ENCODE data around the gene FER. TPM values are rescaled to one million over a fixed set of nuclear protein-coding genes. Genes with fewer than 3 reads are reported as not detected.

Gene FER
- total and polyA plus RNA-seq, 9 of the 15 experiments (the other 6 are each of a cell fraction or from before 2014, with no cell fraction given): 6.7 to 18.2 (median 8.9) TPM

DNA sequence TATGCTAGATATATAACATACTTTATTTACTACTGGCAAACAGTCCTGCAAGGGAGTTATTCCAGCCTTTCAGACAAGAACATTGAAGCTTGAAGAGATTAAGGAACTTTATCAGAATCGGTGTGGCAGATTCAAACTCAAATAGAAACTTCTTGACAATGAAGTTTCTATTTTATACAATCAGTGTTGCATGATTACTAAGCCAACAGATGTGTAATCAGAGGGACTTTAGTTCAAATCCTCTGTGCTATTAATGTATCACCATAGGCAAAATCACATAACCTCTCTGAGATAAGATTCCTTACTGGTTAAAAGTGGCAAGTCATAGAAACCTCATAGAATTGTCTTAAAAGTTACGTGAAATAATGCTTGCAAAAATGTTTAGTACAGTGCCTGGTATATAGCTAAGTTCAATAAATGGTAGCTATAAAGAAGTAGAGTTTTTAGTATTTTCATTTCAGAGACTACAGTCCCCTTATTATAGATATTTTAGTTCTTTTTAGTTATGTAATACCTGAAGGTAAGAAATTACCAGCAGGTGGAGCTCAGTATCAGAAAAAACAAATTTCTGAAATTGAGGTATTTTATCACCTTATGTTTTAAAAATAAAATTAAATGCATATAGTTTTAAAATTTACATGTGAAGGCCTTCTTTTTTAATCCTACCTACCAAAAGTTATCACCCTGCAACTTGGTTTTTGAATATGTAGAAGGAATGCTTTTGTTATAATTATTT, 172.1 kb downstream of the FER start:
- ATAC-seq (no peak), DNase-seq (ENCODE audit: extremely low read depth in 1 of 4, low spot score in 3 of 4) (no peak), FAIRE-seq (no peak)
- H3K9me3 ChIP-seq (replicated peaks; ENCODE audit: control insufficient read depth, insufficient read depth, low read depth, low read length): no peaks in the 10 kb centered on the region
- no peaks in the 10 kb centered on the region for H3K9me1 ChIP-seq (ENCODE audit: control insufficient read depth, insufficient read depth, low read length)
- H4K20me1 ChIP-seq (replicated peaks; ENCODE audit: control insufficient read depth, insufficient read depth, low read length): no peaks in the 10 kb centered on the region
- H3K9ac ChIP-seq (ENCODE audit: insufficient read depth in 1 of 2, low read depth in 2 of 2, low read length in 2 of 2): no peak overlapping the region
- H3K36me3 ChIP-seq (ENCODE audit: control insufficient read depth, insufficient read depth, low read length): no peaks in the 10 kb centered on the region
- no peaks in the 10 kb centered on the region for H3K79me2 ChIP-seq (ENCODE audit: control insufficient read depth, insufficient read depth, low read length)
- H3K4me2 ChIP-seq (ENCODE audit: insufficient read depth, low read length): no peak overlapping the region
- intact Hi-C loops (cut with micrococcal nuclease): loop anchor here (5.0 to 10.0 kb wide), 4 partner anchors 237 to 655 kb away; no protein-coding TSS in a partner anchor
- ChIA-PET POLR2A (no interaction called here), CTCF (ENCODE audit: low intra/inter-chr PET ratio) (interaction anchor here (0.9 kb wide), 1 partner anchor 238 kb away, joined by 3 read pairs; no protein-coding TSS in a partner anchor)
- no peaks in the 10 kb centered on the region for H3K27me3 ChIP-seq (ENCODE audit: control insufficient read depth in 2 of 2, insufficient read depth in 2 of 2, low read length in 2 of 2)
- no peak overlapping the region for H2AFZ ChIP-seq (ENCODE audit: low read depth, low read length)
- H3K4me3 ChIP-seq: no peak overlapping the region
- peak in 1 of 2 experiments; percentile 48; a peak in 2 of 4 replicates for TF ChIP-seq RAD21 (CRISPR knock-in tag; conservative IDR thresholded peaks at IDR 0.05 in 1 of 2, IDR thresholded peaks at IDR 0.05 in 1 of 2)
- no peak for TF ChIP-seq TBL1XR1 (IDR thresholded peaks at IDR 0.05; ENCODE audit: low read length in 2 of 2)
- no peak for TF ChIP-seq ZNF507 (tag; conservative IDR thresholded peaks at IDR 0.05)
- no peak for TF ChIP-seq PYGO2 (tag; IDR thresholded peaks at IDR 0.05)
- TF ChIP-seq, protein P1, sequence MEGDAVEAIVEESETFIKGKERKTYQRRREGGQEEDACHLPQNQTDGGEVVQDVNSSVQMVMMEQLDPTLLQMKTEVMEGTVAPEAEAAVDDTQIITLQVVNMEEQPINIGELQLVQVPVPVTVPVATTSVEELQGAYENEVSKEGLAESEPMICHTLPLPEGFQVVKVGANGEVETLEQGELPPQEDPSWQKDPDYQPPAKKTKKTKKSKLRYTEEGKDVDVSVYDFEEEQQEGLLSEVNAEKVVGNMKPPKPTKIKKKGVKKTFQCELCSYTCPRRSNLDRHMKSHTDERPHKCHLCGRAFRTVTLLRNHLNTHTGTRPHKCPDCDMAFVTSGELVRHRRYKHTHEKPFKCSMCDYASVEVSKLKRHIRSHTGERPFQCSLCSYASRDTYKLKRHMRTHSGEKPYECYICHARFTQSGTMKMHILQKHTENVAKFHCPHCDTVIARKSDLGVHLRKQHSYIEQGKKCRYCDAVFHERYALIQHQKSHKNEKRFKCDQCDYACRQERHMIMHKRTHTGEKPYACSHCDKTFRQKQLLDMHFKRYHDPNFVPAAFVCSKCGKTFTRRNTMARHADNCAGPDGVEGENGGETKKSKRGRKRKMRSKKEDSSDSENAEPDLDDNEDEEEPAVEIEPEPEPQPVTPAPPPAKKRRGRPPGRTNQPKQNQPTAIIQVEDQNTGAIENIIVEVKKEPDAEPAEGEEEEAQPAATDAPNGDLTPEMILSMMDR (IDR thresholded peaks at IDR 0.05 in 2 of 3, conservative IDR thresholded peaks at IDR 0.05 in 1 of 3; ENCODE audit: insufficient read depth in 2 of 3, low read depth in 1 of 3, low read length in 3 of 3): peak in 1 of 3 experiments; percentile 39; a peak in 2 of 6 replicates
- in situ Hi-C loops (cut with MboI): no loop called here
- BruUV-seq (replicated peaks): no TSS peak
- H3K27ac ChIP-seq (ENCODE audit: extremely low read depth, low read depth, low read length): no peak overlapping the region
- no peaks in the 10 kb centered on the region for H3K4me1 ChIP-seq (replicated peaks in 1 of 2; ENCODE audit: control insufficient read depth in 2 of 2, insufficient read depth in 2 of 2, low read length in 2 of 2)
- 50% methylated on average over 2 of the region's 2 CpGs for WGBS (ENCODE audit: insufficient coverage, low coverage, missing lambda C conversion rate)
